Epithelial cell of esophagus (primary cell): ENCODE data around the gene FARP1.

ENCODE experiments used
- DNase-seq: peaks from one replicate; pipeline ENCODE4 v3.0.0; 2010; ENCODE audit warnings: low read depth
- H3K4me3 ChIP-seq: 2 replicates; pipeline ENCODE4 v1.5.1; 2011; ENCODE audit warnings: mild to moderate bottlenecking, low read length, control low read depth
- TF ChIP-seq, protein P1 (sequence below): IDR thresholded peaks from 2 replicates; pipeline ENCODE4 v1.5.1; 2011; ENCODE audit warnings: low read depth, mild to moderate bottlenecking, low read length, control low read depth, inconsistent platforms; ENCODE audit not compliant: insufficient read depth; ENCODE audit errors: missing control alignments

The FARP1 gene

DNA sequence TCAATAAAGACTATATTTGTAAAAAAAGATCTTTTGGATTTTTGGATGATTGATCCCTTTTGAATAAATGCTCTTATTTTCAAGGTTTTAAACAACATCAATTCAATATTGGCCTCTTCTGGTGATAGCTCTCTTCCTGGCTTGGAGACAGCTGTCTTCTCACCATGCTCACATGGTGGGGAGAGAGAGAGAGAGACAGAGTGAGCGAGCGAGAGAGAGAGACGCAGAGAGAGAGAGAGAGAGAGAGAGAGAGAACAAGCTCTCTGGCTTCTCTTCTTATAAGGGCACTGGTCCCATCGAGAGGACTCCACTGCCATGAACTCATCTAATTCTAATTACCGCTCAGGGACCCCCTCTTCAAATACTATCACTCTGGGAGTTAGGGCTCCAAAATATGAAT, 32.1 kb upstream of the FARP1 start:
- H3K4me3 ChIP-seq: no peak overlapping the region
- DNase-seq: no peak
- TF ChIP-seq, protein P1, sequence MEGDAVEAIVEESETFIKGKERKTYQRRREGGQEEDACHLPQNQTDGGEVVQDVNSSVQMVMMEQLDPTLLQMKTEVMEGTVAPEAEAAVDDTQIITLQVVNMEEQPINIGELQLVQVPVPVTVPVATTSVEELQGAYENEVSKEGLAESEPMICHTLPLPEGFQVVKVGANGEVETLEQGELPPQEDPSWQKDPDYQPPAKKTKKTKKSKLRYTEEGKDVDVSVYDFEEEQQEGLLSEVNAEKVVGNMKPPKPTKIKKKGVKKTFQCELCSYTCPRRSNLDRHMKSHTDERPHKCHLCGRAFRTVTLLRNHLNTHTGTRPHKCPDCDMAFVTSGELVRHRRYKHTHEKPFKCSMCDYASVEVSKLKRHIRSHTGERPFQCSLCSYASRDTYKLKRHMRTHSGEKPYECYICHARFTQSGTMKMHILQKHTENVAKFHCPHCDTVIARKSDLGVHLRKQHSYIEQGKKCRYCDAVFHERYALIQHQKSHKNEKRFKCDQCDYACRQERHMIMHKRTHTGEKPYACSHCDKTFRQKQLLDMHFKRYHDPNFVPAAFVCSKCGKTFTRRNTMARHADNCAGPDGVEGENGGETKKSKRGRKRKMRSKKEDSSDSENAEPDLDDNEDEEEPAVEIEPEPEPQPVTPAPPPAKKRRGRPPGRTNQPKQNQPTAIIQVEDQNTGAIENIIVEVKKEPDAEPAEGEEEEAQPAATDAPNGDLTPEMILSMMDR: no peak

DNA sequence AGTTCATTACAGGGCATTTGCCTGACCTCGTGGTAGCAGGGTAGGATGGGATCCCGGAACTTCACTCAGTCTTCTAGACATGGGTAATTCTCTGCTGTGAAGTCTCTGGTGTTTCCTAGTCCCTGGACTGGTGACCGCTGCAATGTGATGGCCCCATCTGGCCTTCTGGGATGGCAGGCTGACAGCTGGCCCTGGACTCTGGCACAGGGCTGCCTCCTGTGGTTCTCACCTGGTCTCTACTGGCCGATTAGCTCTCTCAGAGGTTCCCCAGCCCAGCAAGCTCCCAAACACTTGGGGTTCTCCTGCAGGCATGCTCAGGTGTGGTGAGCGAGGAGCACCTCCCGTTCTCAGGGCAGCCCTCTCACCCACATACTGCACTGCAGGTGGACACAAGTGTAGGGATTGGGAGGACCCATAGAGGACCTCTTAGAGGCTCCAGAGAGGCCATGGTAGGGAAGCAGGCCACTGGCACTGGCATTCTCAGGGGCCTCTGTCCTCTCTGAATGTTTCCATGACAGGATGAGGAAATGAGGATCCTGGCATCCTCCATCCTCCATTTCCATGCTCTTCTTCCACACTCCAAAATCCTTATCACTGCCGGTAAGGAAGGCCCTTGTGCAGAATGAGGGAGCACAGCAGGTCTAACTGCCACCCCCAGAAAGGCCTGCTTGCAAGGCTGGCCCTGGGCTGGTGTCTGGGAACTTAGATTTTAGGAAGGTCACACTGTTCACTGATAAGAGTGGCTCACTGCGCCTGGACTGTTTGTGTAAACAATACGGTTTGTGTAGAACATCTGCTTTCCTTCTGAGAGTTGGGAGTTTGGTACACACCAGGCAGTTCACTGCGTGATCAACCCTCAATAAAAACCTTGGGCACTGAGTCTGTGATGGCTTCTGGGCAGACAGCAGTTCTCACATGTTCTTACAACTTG, 31.5 kb upstream of the FARP1 start:
- H3K4me3 ChIP-seq: no peak overlapping the region
- DNase-seq: no peak
- TF ChIP-seq, protein P1: no peak

DNA sequence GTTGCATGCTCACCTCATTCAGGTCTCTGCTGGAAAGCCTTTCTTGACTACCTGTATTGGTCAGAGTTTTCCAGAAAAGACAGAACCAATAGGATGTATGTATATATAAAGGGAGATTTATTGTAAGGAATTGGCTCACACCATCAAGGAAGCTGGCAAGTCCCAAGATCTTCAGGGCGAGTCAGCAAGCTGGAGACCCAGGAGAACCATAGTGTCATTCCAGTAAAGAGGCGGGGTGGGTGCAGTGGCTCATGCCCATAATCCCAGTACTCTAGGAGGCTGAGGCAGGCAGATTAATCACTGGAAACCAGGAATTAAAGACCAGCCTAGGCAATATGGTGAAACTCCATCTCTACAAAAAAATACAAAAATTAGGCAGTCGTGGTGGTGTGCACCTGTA, 30.4 kb upstream of the FARP1 start:
- TF ChIP-seq, protein P1: no peak
- no peak overlapping the region for H3K4me3 ChIP-seq
- peak; percentile 14 for DNase-seq

DNA sequence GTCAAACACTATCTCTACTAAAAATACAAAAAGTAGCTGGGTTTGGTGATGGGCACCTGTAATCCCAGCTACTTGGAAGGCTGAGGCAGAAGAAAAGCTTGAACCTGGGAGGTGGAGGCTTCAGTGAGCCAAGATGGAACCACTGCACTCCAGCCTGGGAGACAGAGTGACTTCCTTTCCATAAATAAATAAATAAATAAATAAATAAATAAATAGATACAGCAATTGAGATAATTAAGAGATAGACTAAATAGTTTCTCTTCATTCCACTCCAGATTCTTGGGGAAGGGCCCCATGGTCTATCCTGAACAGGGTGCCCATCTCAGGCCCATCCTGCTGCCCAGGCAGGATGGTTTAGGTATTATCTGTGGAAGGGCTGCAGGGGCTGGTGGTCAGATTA, 24.0 kb upstream of the FARP1 start:
- TF ChIP-seq, protein P1: no peak
- DNase-seq: no peak

DNA sequence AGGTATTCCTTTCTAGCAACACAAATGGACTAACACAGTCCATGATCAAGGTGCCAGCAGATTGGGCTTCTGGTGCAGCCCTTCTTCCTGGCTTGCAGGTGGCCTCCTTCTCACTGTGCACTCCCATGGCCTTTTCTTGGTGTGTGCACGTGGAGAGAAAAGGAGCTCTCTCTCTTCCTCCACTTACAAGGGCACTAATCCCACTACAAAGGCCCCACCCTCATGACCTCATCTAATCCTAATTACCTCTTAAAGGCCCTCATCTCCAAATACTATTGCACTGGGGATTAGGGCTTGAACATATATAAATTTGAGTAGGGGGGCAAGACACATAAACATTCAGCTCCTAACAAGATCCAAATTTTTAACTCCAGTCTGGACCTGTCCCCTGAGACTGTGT, 19.7 kb upstream of the FARP1 start:
- TF ChIP-seq, protein P1: no peak
- DNase-seq: no peak

More for the DNA sequence above, 24.0 kb upstream of the FARP1 start:
- H3K4me3 ChIP-seq: no peak overlapping the region

DNA sequence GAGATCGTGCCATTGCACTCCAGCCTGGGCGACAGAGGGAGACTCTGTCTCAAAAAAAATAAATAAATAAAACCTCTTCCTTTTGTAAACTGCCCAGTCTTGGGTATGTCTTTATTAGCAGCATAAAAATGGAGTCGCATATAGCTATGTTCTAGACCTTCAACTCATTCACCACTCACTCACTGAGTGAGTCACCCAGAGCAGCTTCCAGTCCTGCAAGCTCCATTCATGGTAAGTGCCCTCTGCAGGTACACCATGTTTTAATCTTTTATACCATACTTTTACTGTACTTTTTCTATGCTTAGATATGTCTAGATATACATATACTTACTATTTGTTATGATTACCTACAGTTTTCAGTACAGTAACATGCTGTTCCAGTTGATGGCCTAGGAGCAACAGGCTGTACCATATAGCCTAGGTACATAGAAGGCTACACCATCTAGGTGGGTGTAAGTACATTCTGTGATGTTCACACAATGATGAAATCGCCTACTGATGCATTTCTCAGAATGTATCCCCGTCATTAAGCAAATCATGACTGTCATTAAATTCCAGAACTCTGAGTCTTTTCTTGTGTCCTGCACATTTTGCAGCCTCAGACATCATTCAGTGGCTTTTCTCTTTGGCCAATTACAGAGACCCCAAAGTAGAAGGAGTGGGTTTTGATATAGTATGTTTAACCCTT, 13.7 kb upstream of the FARP1 start:
- no peak overlapping the region for H3K4me3 ChIP-seq
- DNase-seq: peak; percentile 74

More for the DNA sequence above, 19.7 kb upstream of the FARP1 start:
- no peak overlapping the region for H3K4me3 ChIP-seq

More for the DNA sequence above, 13.7 kb upstream of the FARP1 start:
- TF ChIP-seq, protein P1: peak; percentile 18
